ENCODE measurements around the gene RIOX2.

The RIOX2 gene

DNA sequence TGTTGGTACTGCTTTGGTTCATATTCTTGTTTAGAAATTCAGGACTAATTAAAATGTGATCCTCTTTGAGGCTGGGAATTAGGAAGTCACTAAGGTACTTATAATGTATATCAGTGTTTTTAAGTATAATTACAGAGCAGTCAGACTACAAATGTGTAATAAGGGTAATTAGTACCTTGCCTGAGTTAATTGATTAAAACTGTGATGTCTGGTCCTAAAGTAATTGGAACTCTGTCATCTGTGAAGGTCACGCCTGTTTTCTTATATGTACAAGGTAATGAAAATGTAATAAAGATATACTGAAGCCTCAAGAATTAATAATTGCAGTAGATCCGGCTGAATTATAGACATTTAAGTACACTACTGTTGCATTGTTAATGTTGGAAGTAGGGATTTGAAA is 32.8 kb downstream of the RIOX2 start:
- Histone ChIP-seq H3K4me3 (replicated peaks; ENCODE audit: insufficient read depth, low read length) (no peak overlapping the region), H3K27me3 (ENCODE audit: insufficient read depth, poor library complexity, severe bottlenecking) (no peaks in the 10 kb centered on the region), H3K27ac (replicated peaks) (no peak overlapping the region)
- no peak for DNase-seq (ENCODE audit: low read depth in 1 of 2, low spot score in 1 of 2)
- no peak for TF ChIP-seq POLR2AphosphoS5 (IDR thresholded peaks at IDR 0.05; ENCODE audit: low read depth)
- TF ChIP-seq, protein P1, sequence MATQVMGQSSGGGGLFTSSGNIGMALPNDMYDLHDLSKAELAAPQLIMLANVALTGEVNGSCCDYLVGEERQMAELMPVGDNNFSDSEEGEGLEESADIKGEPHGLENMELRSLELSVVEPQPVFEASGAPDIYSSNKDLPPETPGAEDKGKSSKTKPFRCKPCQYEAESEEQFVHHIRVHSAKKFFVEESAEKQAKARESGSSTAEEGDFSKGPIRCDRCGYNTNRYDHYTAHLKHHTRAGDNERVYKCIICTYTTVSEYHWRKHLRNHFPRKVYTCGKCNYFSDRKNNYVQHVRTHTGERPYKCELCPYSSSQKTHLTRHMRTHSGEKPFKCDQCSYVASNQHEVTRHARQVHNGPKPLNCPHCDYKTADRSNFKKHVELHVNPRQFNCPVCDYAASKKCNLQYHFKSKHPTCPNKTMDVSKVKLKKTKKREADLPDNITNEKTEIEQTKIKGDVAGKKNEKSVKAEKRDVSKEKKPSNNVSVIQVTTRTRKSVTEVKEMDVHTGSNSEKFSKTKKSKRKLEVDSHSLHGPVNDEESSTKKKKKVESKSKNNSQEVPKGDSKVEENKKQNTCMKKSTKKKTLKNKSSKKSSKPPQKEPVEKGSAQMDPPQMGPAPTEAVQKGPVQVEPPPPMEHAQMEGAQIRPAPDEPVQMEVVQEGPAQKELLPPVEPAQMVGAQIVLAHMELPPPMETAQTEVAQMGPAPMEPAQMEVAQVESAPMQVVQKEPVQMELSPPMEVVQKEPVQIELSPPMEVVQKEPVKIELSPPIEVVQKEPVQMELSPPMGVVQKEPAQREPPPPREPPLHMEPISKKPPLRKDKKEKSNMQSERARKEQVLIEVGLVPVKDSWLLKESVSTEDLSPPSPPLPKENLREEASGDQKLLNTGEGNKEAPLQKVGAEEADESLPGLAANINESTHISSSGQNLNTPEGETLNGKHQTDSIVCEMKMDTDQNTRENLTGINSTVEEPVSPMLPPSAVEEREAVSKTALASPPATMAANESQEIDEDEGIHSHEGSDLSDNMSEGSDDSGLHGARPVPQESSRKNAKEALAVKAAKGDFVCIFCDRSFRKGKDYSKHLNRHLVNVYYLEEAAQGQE (IDR thresholded peaks at IDR 0.05; ENCODE audit: insufficient replicate concordance, low read depth), result no peak
- TF ChIP-seq GABPA (IDR thresholded peaks at IDR 0.05; ENCODE audit: low read depth), result no peak
- TF ChIP-seq SPI1 (IDR thresholded peaks at IDR 0.05; ENCODE audit: borderline replicate concordance, low read depth), result no peak
- TF ChIP-seq, protein P2, sequence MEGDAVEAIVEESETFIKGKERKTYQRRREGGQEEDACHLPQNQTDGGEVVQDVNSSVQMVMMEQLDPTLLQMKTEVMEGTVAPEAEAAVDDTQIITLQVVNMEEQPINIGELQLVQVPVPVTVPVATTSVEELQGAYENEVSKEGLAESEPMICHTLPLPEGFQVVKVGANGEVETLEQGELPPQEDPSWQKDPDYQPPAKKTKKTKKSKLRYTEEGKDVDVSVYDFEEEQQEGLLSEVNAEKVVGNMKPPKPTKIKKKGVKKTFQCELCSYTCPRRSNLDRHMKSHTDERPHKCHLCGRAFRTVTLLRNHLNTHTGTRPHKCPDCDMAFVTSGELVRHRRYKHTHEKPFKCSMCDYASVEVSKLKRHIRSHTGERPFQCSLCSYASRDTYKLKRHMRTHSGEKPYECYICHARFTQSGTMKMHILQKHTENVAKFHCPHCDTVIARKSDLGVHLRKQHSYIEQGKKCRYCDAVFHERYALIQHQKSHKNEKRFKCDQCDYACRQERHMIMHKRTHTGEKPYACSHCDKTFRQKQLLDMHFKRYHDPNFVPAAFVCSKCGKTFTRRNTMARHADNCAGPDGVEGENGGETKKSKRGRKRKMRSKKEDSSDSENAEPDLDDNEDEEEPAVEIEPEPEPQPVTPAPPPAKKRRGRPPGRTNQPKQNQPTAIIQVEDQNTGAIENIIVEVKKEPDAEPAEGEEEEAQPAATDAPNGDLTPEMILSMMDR (IDR thresholded peaks at IDR 0.05; ENCODE audit: insufficient read depth, low read length), result no peak

DNA sequence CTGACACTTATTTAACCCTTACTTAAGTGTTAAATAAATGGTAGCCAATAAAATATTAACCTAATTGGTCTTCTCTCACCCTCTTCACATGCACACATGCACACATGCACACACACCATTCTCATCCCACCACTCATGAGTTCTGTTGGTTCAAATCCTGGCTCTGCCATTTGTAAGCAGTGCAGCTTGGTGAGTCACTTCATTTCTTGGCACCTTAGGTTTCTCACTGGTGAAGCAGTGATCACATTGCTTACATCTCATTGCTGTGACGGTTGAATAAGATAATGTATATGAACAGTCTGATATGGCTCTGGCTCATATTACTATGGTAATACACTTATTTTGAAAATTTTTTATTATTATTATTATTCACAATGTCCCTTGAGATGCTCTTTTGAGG is 33.8 kb downstream of the RIOX2 start:
- H3K4me3 ChIP-seq (replicated peaks; ENCODE audit: insufficient read depth, low read length), result no peak overlapping the region
- DNase-seq (ENCODE audit: low read depth in 1 of 2, low spot score in 1 of 2), result no peak
- TF ChIP-seq SPI1 (IDR thresholded peaks at IDR 0.05; ENCODE audit: borderline replicate concordance, low read depth), result no peak
- TF ChIP-seq, protein P2 (IDR thresholded peaks at IDR 0.05; ENCODE audit: insufficient read depth, low read length), result no peak
- no peak for TF ChIP-seq POLR2AphosphoS5 (IDR thresholded peaks at IDR 0.05; ENCODE audit: low read depth)
- TF ChIP-seq, protein P1 (IDR thresholded peaks at IDR 0.05; ENCODE audit: insufficient replicate concordance, low read depth), result no peak
- no peak for TF ChIP-seq GABPA (IDR thresholded peaks at IDR 0.05; ENCODE audit: low read depth)
- no peak overlapping the region for H3K27ac ChIP-seq (replicated peaks)
- no peaks in the 10 kb centered on the region for H3K27me3 ChIP-seq (ENCODE audit: insufficient read depth, poor library complexity, severe bottlenecking)

DNA sequence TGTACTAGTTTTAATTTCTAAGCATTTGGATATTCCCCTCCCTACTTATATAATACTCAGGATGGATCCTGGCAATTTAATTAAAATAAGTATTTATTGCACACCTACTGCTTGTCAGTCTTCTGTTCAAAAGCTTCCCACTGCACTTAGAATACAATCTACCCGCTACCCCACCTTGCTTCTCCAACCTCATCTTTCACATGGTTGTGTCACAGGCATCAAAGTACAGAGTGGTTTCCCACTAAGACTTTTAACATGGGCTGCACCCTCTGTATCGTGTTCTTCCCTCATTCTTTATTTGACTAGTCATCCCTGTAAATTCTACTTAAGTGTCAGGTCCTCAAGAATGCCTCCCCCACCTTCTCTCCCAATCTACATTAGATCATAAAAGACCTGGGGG is 35.0 kb downstream of the RIOX2 start:
- no peak for DNase-seq (ENCODE audit: low read depth in 1 of 2, low spot score in 1 of 2)
- no peaks in the 10 kb centered on the region for H3K27me3 ChIP-seq (ENCODE audit: insufficient read depth, poor library complexity, severe bottlenecking)

More for the DNA sequence above, 35.0 kb downstream of the RIOX2 start:
- Histone ChIP-seq H3K27ac (replicated peaks) (no peak overlapping the region), H3K4me3 (replicated peaks; ENCODE audit: insufficient read depth, low read length) (no peak overlapping the region)
- no peak for TF ChIP-seq GABPA (IDR thresholded peaks at IDR 0.05; ENCODE audit: low read depth)
- TF ChIP-seq, protein P2 (IDR thresholded peaks at IDR 0.05; ENCODE audit: insufficient read depth, low read length), result no peak
- TF ChIP-seq SPI1 (IDR thresholded peaks at IDR 0.05; ENCODE audit: borderline replicate concordance, low read depth), result no peak
- no peak for TF ChIP-seq POLR2AphosphoS5 (IDR thresholded peaks at IDR 0.05; ENCODE audit: low read depth)
- TF ChIP-seq, protein P1 (IDR thresholded peaks at IDR 0.05; ENCODE audit: insufficient replicate concordance, low read depth), result no peak
